Measurements from ENCODE around the gene RAB3C.

The RAB3C gene

DNA sequence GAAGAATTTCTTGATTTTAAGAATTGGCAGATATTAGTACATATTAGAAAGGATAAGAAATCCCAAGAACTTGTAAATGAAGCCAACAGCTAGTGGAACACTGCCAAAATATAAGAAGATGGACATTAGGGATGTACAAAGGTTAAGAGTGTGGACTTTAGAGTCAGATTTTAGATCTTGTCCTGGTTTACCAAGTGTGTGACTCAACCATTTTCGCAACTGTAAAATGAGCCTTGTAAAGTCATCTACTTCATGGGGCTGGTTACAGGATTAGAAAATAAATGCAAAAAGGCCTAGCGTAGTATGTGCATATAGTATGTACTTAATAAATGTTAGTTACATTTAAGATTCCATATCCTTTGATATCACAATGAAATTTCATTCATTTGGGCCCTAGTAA, 260.0 kb downstream of the RAB3C start:
- Histone ChIP-seq H3K27ac (ENCODE audit: low read length) (no peak overlapping the region), H3K9me3 (ENCODE audit: control insufficient read depth, low read depth, low read length) (no peaks in the 10 kb centered on the region), H3K4me3 (ENCODE audit: low read length) (no peak overlapping the region), H3K4me1 (ENCODE audit: control insufficient read depth, low read depth, low read length) (no peaks in the 10 kb centered on the region), H3K27me3 (ENCODE audit: control insufficient read depth, insufficient read depth, low read length) (no peaks in the 10 kb centered on the region), H3K9ac (ENCODE audit: low read length) (no peak overlapping the region), H3K36me3 (ENCODE audit: control insufficient read depth, low read depth, low read length) (no peaks in the 10 kb centered on the region)

DNA sequence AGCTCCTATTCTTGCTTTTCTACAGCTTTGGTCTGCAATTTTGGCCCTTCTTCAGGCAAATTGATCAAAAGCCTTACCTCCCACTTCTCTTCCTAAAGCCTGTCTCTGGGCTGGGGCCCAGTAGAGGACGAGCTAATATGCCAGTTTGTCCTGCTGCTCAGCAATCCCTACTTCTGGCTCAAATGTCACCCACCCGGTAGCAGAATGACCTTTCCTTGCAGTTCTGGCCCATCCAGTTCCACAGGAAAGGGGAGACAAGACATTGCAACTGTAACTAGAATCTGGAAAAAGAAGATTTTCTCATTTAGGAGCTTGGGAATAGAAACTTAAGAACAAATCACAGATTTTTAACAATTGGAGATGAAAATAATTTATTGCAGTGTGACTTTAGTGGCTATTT, 261.5 kb downstream of the RAB3C start:
- Histone ChIP-seq H3K27ac (ENCODE audit: low read length) (no peak overlapping the region), H3K9me3 (ENCODE audit: control insufficient read depth, low read depth, low read length) (no peaks in the 10 kb centered on the region), H3K27me3 (ENCODE audit: control insufficient read depth, insufficient read depth, low read length) (no peaks in the 10 kb centered on the region), H3K36me3 (ENCODE audit: control insufficient read depth, low read depth, low read length) (no peaks in the 10 kb centered on the region), H3K9ac (ENCODE audit: low read length) (no peak overlapping the region), H3K4me1 (ENCODE audit: control insufficient read depth, low read depth, low read length) (no peaks in the 10 kb centered on the region), H3K4me3 (ENCODE audit: low read length) (no peak overlapping the region)

DNA sequence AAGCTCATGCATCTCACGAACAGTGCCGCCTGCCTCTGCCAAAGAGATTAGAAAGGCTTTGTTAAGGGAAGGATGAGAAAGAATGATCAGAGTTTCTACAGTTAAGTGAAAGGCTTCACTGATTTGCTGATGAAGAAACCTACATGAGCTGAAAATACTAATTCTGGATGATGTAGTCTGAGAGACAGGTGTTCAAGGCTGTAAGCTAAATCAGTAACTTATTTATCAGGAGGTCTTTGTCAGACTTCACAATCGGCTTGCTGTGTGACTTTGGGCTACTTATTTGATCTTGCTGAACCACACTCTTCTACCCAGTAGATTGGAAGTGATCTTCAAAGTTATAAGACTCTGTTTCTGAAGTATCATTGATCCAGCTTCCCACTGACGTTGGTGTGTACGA, 264.2 kb downstream of the RAB3C start:
- H3K27ac ChIP-seq (ENCODE audit: low read length), result no peak overlapping the region
- no peaks in the 10 kb centered on the region for H3K27me3 ChIP-seq (ENCODE audit: control insufficient read depth, insufficient read depth, low read length)
- no peaks in the 10 kb centered on the region for H3K9me3 ChIP-seq (ENCODE audit: control insufficient read depth, low read depth, low read length)
- H3K9ac ChIP-seq (ENCODE audit: low read length), result no peak overlapping the region
- H3K4me1 ChIP-seq (ENCODE audit: control insufficient read depth, low read depth, low read length), result peaks cover 8% of the 10 kb centered on the region
- no peak overlapping the region for H3K4me3 ChIP-seq (ENCODE audit: low read length)
- no peaks in the 10 kb centered on the region for H3K36me3 ChIP-seq (ENCODE audit: control insufficient read depth, low read depth, low read length)

DNA sequence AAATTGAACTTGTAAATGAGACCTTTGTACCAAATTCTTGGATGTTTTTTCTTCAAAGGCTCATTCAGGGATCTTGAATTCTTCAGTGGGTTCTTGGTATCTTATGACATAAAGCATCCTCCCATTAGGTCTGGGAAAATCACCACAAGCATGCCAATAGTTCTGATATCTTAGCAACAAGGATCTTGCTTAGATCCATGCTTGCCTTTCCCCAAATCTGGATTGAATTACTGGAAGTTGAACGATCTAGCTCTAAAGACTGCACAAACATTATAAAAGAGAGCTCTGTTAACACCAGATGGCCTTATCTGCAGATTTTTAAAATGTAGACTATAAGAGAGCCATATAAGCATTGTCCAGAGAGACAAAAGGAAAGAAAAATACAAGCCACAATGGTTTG, 266.3 kb downstream of the RAB3C start:
- H3K27ac ChIP-seq (ENCODE audit: low read length), result no peak overlapping the region
- no peaks in the 10 kb centered on the region for H3K9me3 ChIP-seq (ENCODE audit: control insufficient read depth, low read depth, low read length)
- H3K4me1 ChIP-seq (ENCODE audit: control insufficient read depth, low read depth, low read length), result peaks cover 8% of the 10 kb centered on the region
- H3K4me3 ChIP-seq (ENCODE audit: low read length), result no peak overlapping the region
- no peaks in the 10 kb centered on the region for H3K36me3 ChIP-seq (ENCODE audit: control insufficient read depth, low read depth, low read length)
- H3K27me3 ChIP-seq (ENCODE audit: control insufficient read depth, insufficient read depth, low read length), result no peaks in the 10 kb centered on the region
- no peak overlapping the region for H3K9ac ChIP-seq (ENCODE audit: low read length)

DNA sequence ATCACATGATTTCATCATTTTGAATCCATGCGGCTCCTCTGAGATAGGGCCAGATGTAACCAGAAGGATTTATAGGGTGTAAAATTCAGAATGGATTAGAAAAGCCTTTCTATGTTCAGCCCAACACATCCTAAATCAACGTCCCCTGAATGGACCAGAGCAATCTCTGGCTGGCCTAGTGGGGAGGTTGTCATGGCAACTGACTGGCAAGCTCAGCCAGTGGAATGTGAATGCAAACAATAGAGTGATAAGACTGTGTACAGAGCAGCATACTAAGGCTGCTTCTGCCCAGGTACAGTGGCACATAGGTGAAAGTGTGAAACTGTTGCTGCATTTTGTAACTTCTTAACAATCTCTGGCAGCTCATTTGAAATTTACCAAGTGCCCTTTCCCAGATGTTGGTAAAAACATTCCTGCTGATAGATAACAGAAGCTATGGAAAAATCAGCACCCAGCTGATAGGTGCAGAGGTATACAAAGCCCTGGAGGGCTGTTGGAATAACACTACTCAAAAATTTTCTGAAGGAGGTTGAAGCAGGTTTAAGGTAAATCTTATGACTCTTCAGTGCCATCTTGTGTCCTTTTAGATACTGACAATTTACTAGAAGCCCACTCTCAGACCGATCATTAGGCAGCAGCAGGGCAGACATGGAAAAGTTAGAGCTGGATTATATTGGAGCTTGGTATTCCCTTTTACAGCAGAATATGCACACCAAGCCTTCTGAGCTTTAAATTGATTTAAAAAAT, 267.2 kb downstream of the RAB3C start:
- no peaks in the 10 kb centered on the region for H3K9me3 ChIP-seq (ENCODE audit: control insufficient read depth, low read depth, low read length)
- no peak overlapping the region for H3K27ac ChIP-seq (ENCODE audit: low read length)
- no peak overlapping the region for H3K9ac ChIP-seq (ENCODE audit: low read length)
- H3K4me3 ChIP-seq (ENCODE audit: low read length), result no peak overlapping the region
- no peaks in the 10 kb centered on the region for H3K36me3 ChIP-seq (ENCODE audit: control insufficient read depth, low read depth, low read length)
- H3K4me1 ChIP-seq (ENCODE audit: control insufficient read depth, low read depth, low read length), result peaks cover 8% of the 10 kb centered on the region
- no peaks in the 10 kb centered on the region for H3K27me3 ChIP-seq (ENCODE audit: control insufficient read depth, insufficient read depth, low read length)

DNA sequence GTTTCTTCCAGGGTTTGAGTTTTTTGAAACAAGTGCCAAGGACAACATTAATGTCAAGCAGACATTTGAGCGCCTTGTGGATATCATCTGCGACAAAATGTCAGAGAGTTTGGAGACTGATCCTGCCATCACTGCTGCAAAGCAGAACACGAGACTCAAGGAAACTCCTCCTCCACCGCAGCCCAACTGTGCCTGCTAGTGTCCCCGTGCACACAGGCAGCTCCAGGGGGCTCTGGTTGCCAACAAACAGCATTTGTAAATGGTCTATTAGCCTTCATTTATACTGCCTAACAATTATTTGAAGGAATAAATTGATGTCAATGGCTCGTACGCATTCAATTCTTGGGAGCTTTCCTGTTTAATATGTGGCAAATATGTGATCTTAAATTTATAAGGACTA, 268.3 kb downstream of the RAB3C start:
- Histone ChIP-seq H3K4me1 (ENCODE audit: control insufficient read depth, low read depth, low read length) (peaks cover 8% of the 10 kb centered on the region), H3K9me3 (ENCODE audit: control insufficient read depth, low read depth, low read length) (no peaks in the 10 kb centered on the region), H3K4me3 (ENCODE audit: low read length) (no peak overlapping the region), H3K36me3 (ENCODE audit: control insufficient read depth, low read depth, low read length) (no peaks in the 10 kb centered on the region), H3K27ac (ENCODE audit: low read length) (no peak overlapping the region), H3K9ac (ENCODE audit: low read length) (no peak overlapping the region), H3K27me3 (ENCODE audit: control insufficient read depth, insufficient read depth, low read length) (no peaks in the 10 kb centered on the region)

DNA sequence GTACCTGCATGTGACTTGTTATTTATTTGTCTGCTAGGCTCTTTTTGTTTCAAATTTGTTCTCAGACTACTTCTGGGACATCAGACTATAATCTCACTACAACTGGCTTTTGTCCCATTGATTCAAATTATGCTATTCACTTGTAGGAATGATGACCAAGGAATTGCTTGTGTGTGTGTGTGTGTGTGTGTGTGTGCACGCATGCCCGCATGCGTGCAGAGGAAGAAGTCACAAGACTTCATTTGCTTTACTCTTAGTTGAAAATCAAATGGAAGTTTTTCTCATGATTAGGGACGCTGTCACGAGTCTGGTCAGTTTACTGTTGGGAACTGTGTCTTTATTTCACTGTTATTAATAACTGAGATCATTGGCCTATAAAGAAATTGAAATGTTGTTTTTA, 268.7 kb downstream of the RAB3C start:
- Histone ChIP-seq H3K9ac (ENCODE audit: low read length) (no peak overlapping the region), H3K36me3 (ENCODE audit: control insufficient read depth, low read depth, low read length) (no peaks in the 10 kb centered on the region)

DNA sequence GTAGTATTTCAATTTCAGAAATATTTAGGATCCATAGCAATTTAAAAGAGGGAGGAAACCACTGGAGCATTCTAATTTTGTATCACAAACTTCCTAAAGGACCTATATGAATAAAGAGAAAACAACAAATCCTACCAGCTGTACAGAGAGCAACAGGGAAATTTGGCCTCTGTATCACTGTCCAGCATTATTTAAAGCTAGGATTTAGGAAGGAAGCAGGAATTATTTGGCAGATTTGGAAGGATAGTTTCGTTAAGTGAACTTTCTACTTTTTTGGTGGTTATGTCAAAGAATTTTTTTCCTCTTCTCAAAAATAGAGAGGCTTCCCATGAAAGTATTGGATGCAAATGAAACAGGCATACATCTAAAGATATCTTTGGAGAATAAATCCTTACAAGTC, 269.7 kb downstream of the RAB3C start:
- H3K4me3 ChIP-seq (ENCODE audit: low read length), result no peak overlapping the region
- H3K27ac ChIP-seq (ENCODE audit: low read length), result no peak overlapping the region
- H3K36me3 ChIP-seq (ENCODE audit: control insufficient read depth, low read depth, low read length), result no peaks in the 10 kb centered on the region
- H3K27me3 ChIP-seq (ENCODE audit: control insufficient read depth, insufficient read depth, low read length), result no peaks in the 10 kb centered on the region
- H3K9ac ChIP-seq (ENCODE audit: low read length), result no peak overlapping the region
- H3K4me1 ChIP-seq (ENCODE audit: control insufficient read depth, low read depth, low read length), result peaks cover 8% of the 10 kb centered on the region
- no peaks in the 10 kb centered on the region for H3K9me3 ChIP-seq (ENCODE audit: control insufficient read depth, low read depth, low read length)

More for the DNA sequence above, 268.7 kb downstream of the RAB3C start:
- no peaks in the 10 kb centered on the region for H3K9me3 ChIP-seq (ENCODE audit: control insufficient read depth, low read depth, low read length)
- H3K27ac ChIP-seq (ENCODE audit: low read length), result no peak overlapping the region
- H3K27me3 ChIP-seq (ENCODE audit: control insufficient read depth, insufficient read depth, low read length), result no peaks in the 10 kb centered on the region
- H3K4me3 ChIP-seq (ENCODE audit: low read length), result no peak overlapping the region
- peaks cover 8% of the 10 kb centered on the region for H3K4me1 ChIP-seq (ENCODE audit: control insufficient read depth, low read depth, low read length)

DNA sequence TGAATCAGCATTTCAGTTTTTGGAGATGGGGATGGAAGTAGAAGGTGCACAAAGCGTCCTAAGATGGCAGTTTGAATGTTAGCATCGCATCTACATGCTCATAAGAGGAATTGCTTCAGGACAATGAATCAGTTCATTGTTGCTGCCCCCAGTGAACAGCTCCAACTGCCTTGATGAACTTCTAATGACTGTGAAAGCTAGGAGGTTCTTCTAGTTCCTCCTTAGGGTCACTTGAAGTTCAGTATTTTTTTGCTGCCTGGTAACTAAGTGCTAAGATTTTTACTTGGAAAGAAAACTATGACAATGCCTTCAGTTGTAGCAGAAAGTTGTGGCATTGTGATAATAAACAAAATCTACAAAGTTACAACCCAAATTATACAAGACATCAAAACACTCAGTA, 271.6 kb downstream of the RAB3C start:
- Histone ChIP-seq H3K4me1 (ENCODE audit: control insufficient read depth, low read depth, low read length) (peaks cover 8% of the 10 kb centered on the region), H3K9ac (ENCODE audit: low read length) (no peak overlapping the region), H3K27me3 (ENCODE audit: control insufficient read depth, insufficient read depth, low read length) (no peaks in the 10 kb centered on the region), H3K9me3 (ENCODE audit: control insufficient read depth, low read depth, low read length) (no peaks in the 10 kb centered on the region), H3K4me3 (ENCODE audit: low read length) (no peak overlapping the region), H3K36me3 (ENCODE audit: control insufficient read depth, low read depth, low read length) (no peaks in the 10 kb centered on the region), H3K27ac (ENCODE audit: low read length) (no peak overlapping the region)

DNA sequence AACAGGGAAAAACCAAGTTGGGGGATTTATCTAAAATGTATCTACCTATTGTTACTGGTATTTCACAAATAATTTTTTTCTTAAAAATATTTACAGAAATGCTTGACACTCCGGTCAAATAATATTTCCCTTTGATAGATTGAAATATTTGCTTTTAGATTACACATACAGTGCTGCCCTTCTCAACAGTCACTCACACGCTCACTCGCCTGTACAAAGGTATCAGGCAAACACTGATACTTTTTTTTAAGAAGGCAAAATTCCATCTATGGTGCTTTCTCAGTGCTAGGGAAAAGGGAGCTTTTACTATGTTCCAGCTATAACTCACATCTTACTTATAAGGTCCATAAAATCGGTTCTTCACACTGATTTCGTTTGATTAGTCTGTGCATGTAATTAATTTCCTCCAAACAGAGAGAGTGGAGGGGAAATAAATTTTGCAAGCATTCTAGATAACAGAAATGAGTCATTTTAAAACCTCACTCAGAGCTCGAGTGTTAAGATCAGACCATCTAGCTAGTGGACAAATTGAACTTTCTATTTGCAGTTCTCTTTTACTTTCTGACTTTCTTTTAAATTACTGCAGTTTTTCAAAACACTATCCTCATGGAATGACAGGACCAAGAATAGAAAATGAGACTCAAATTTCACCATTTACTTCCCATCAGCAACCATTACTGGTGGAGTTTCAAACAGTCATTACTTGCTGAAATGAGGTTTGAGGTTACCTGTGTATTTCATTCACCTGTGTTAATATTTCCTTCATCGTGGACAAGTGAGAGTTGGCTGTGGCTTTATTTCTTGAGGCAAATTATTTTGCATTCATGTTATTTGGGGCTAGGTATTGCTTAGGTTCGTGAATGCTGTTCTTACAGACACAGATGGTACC, 273.2 kb downstream of the RAB3C start:
- no peaks in the 10 kb centered on the region for H3K9me3 ChIP-seq (ENCODE audit: control insufficient read depth, low read depth, low read length)
- no peak overlapping the region for H3K4me3 ChIP-seq (ENCODE audit: low read length)
- no peaks in the 10 kb centered on the region for H3K27me3 ChIP-seq (ENCODE audit: control insufficient read depth, insufficient read depth, low read length)
- H3K36me3 ChIP-seq (ENCODE audit: control insufficient read depth, low read depth, low read length), result no peaks in the 10 kb centered on the region
- no peaks in the 10 kb centered on the region for H3K4me1 ChIP-seq (ENCODE audit: control insufficient read depth, low read depth, low read length)
- H3K9ac ChIP-seq (ENCODE audit: low read length), result no peak overlapping the region
- H3K27ac ChIP-seq (ENCODE audit: low read length), result no peak overlapping the region

DNA sequence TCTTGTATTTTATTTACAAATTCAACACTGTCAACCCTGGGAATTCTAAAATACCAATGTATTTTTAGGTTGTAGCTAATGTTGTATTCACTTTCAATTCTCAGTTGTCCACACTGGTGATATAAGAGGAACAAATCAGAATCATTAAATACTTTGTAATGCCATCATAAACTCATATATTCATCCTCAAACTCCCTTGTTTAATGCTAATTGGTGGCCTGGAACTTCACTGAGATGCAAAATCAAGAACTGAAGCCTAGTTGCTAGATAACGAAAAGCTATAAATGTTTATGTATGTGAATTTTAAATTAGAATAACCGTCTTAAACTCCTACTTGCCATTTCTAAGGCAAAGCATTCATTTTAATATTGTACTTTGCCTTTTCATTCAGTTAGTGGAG, 274.7 kb downstream of the RAB3C start:
- Histone ChIP-seq H3K9me3 (ENCODE audit: control insufficient read depth, low read depth, low read length) (no peaks in the 10 kb centered on the region), H3K4me1 (ENCODE audit: control insufficient read depth, low read depth, low read length) (no peaks in the 10 kb centered on the region), H3K27ac (ENCODE audit: low read length) (no peak overlapping the region), H3K36me3 (ENCODE audit: control insufficient read depth, low read depth, low read length) (no peaks in the 10 kb centered on the region), H3K27me3 (ENCODE audit: control insufficient read depth, insufficient read depth, low read length) (no peaks in the 10 kb centered on the region), H3K9ac (ENCODE audit: low read length) (no peak overlapping the region), H3K4me3 (ENCODE audit: low read length) (no peak overlapping the region)

DNA sequence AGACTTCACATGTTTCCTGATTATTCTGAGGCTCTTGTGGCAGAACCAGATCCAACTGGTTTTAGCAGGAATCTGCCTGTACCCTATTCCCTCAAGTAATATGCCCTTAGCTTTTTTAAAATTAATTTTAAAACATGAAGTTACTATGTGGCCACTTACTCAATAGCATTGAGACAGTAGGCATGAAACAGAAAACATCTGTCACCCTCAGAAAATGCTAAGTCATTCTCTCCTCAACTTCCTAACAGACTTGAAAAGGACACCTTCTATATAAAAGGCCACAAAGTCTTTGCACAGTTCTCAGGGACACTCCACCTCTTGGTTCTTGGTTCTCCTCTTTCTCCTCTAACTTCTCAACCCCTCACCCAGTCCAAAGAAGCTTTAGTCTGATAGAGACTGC, 277.8 kb downstream of the RAB3C start:
- Histone ChIP-seq H3K4me1 (ENCODE audit: control insufficient read depth, low read depth, low read length) (no peaks in the 10 kb centered on the region), H3K36me3 (ENCODE audit: control insufficient read depth, low read depth, low read length) (no peaks in the 10 kb centered on the region), H3K4me3 (ENCODE audit: low read length) (no peak overlapping the region), H3K27me3 (ENCODE audit: control insufficient read depth, insufficient read depth, low read length) (no peaks in the 10 kb centered on the region), H3K9ac (ENCODE audit: low read length) (no peak overlapping the region), H3K27ac (ENCODE audit: low read length) (no peak overlapping the region), H3K9me3 (ENCODE audit: control insufficient read depth, low read depth, low read length) (no peaks in the 10 kb centered on the region)

Data from iPS-18a (cell line).